Peyer's patch (tissue), 4 donors: ENCODE results near the gene PCSK5.

Experiments
- POLR2A ChIP-seq, 2 donors: fragments of 450-650 bp; IDR thresholded peaks; one replicate each; pipeline ENCODE4 v1.5.1; 2017; ENCODE audit warnings: antibody characterized with exemption in 2 of 2, mild to moderate bottlenecking in 2 of 2, moderate library complexity in 2 of 2
- TF ChIP-seq, protein P1 (sequence below), 6 experiments: fragments of 450-650 bp in 4 of 6; fragments of 200-600 bp in 2 of 6; sonication (generic) in 1 of 6; IDR thresholded peaks; one replicate each; pipeline ENCODE4 v1.5.1; 2017 to 2019; ENCODE audit warnings: antibody characterized with exemption in 6 of 6, mild to moderate bottlenecking in 3 of 6, moderate library complexity in 1 of 6

DNA sequence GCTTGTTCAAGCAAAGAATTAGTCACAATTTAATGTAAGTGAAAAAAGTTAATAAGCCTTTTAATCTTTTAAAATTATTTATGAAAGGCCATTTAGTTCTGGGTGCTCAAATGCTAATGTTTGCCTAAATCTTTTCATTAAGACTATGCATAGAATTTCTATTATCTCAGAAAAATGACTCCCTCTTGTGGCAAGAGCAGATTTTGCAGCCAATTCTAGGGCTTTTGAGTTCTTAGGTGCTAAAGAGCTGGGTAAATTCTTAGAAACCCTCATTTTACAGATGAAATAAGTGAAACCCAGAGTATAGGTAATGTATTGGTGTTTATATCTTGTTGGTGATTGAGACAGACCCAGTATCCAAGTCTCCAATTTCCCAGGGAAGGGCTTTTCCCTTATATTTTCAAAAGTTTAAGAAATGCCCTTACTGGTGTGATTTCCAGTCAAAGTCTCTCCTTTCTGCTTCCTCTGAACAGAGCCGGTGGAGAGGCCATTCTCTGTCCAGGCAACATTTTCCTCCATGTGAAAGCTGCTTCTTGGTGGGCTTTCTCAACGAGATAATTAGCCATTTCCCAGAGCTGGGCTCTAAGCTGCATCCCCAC lies 24.1 kb upstream of the PCSK5 start:
- TF ChIP-seq, protein P1, sequence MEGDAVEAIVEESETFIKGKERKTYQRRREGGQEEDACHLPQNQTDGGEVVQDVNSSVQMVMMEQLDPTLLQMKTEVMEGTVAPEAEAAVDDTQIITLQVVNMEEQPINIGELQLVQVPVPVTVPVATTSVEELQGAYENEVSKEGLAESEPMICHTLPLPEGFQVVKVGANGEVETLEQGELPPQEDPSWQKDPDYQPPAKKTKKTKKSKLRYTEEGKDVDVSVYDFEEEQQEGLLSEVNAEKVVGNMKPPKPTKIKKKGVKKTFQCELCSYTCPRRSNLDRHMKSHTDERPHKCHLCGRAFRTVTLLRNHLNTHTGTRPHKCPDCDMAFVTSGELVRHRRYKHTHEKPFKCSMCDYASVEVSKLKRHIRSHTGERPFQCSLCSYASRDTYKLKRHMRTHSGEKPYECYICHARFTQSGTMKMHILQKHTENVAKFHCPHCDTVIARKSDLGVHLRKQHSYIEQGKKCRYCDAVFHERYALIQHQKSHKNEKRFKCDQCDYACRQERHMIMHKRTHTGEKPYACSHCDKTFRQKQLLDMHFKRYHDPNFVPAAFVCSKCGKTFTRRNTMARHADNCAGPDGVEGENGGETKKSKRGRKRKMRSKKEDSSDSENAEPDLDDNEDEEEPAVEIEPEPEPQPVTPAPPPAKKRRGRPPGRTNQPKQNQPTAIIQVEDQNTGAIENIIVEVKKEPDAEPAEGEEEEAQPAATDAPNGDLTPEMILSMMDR (IDR thresholded peaks at IDR 0.05): peak in 5 of 6 experiments; percentile 35 to 80 (median 77)
- TF ChIP-seq POLR2A (IDR thresholded peaks at IDR 0.05): no peak
